Testis (tissue), 2 donors: ENCODE measurements around the gene CAB39.

Source experiments
- CTCF ChIP-seq, 3 experiments: fragments of 450-650 bp in 2 of 3; fragments of 200-600 bp in 1 of 3; sonication (generic) in 1 of 3; IDR thresholded peaks; one replicate each; pipeline ENCODE4 v1.5.1; 2016 to 2019; ENCODE audit warnings: antibody characterized with exemption in 3 of 3, mild to moderate bottlenecking in 2 of 3, moderate library complexity in 1 of 3
- POLR2A ChIP-seq: fragments of 450-650 bp; IDR thresholded peaks from one replicate; pipeline ENCODE4 v1.6.1; 2017; ENCODE audit warnings: antibody characterized with exemption, mild to moderate bottlenecking, moderate library complexity

- TF ChIP-seq POLR2A (no peak), CTCF (IDR thresholded peaks at IDR 0.05) (no peak)
Measured at GRCh38 chr2:230821991-230822520, 109.4 kb downstream of the CAB39 start.
